OCI-LY3 (cell line): ENCODE results near the gene ATP1B1.

Experiments
- CTCF ChIP-seq: fragments of 200-600, 300-600 bp; sonication (generic); IDR thresholded peaks from 2 replicates; pipeline ENCODE4 v1.5.1; 2014; ENCODE audit warnings: antibody characterized with exemption, low read length, low read depth
- EZH2phosphoT487 ChIP-seq: fragments of 200-600 bp; shearing (Covaris generic); IDR thresholded peaks from 2 replicates; pipeline ENCODE4 v1.6.1; 2018; ENCODE audit warnings: antibody characterized with exemption, mixed run types, low read depth

GRCh38 chr1:169102567-169102966, 3.9 kb upstream of the ATP1B1 start:
- TF ChIP-seq CTCF, result no peak
- TF ChIP-seq EZH2phosphoT487, result no peak
